HG03571 (cell line): ENCODE results near the gene RHOT2.
A peak's percentile ranks its signal among the peaks of the same experiment; 100 is the strongest.
"Not testable (repeated sequence)": the region's sequence is repeated elsewhere in the genome, so short reads cannot be mapped to it uniquely, and the experiment has no call there.

Experiments
- ATAC-seq: cut with Tn5 transposase; IDR thresholded peaks from one replicate; pipeline ENCODE4 v1.9.1; 2021; ENCODE audit not compliant: unreplicated experiment

RHOT2 gene

GRCh38 chr16:712740-713250 lies 44.9 kb downstream of the RHOT2 start:
- not testable (repeated sequence) for ATAC-seq

GRCh38 chr16:714079-714478 lies 46.1 kb downstream of the RHOT2 start:
- no peak for ATAC-seq

GRCh38 chr16:714558-715476 lies 46.9 kb downstream of the RHOT2 start, which contains the start of gene METRN:
Gene METRN (plus strand): TSS chr16:715118. CDS start chr16:715290, 172 bp downstream.
- peak; percentile 68 for ATAC-seq

- no peak for ATAC-seq
These were observed 47.7 kb downstream of the RHOT2 start for GRCh38 chr16:715477-716199.

GRCh38 chr16:716200-716568 lies 48.3 kb downstream of the RHOT2 start:
- no peak for ATAC-seq

- no peak for ATAC-seq
These were observed 48.9 kb downstream of the RHOT2 start for GRCh38 chr16:716768-717325.

GRCh38 chr16:717450-718245 lies 49.7 kb downstream of the RHOT2 start:
- no peak for ATAC-seq

- ATAC-seq, result no peak
These were observed 50.5 kb downstream of the RHOT2 start for GRCh38 chr16:718389-718788.

GRCh38 chr16:718922-719321 lies 51.0 kb downstream of the RHOT2 start:
- ATAC-seq, result no peak

- no peak for ATAC-seq
These were observed 52.0 kb downstream of the RHOT2 start for GRCh38 chr16:719815-720446.

GRCh38 chr16:720447-720989 lies 52.6 kb downstream of the RHOT2 start:
- peak; percentile 9 for ATAC-seq

GRCh38 chr16:720990-721764 lies 53.2 kb downstream of the RHOT2 start, which contains the start of gene ANTKMT:
Gene ANTKMT (plus strand): TSS chr16:721146. CDS start chr16:721275, 129 bp downstream.
- ATAC-seq, result peak; percentile 58

GRCh38 chr16:721765-722540 lies 54.0 kb downstream of the RHOT2 start:
- ATAC-seq, result no peak

- no peak for ATAC-seq
These were observed 55.1 kb downstream of the RHOT2 start for GRCh38 chr16:722835-723633.

GRCh38 chr16:723695-724094 lies 55.8 kb downstream of the RHOT2 start:
- no peak for ATAC-seq
